ENCODE results near the gene RASSF5.

Gene RASSF5

GRCh38 chr1:206497774-206498173 is 9.6 kb upstream of the RASSF5 start:
- no peak for DNase-seq (ENCODE audit: low spot score)

- no peak for DNase-seq (ENCODE audit: low spot score)
Measured at GRCh38 chr1:206498685-206499084, 8.6 kb upstream of the RASSF5 start.

- DNase-seq (ENCODE audit: low spot score), result no peak
Measured at GRCh38 chr1:206500046-206500445, 7.3 kb upstream of the RASSF5 start.

- no peak for DNase-seq (ENCODE audit: low spot score)
Measured at GRCh38 chr1:206501881-206502280, 5.5 kb upstream of the RASSF5 start.

GRCh38 chr1:206502403-206502802 is 4.9 kb upstream of the RASSF5 start:
- no peak for DNase-seq (ENCODE audit: low spot score)

GRCh38 chr1:206502812-206503211 is 4.5 kb upstream of the RASSF5 start:
- DNase-seq (ENCODE audit: low spot score), result no peak

- DNase-seq (ENCODE audit: low spot score), result no peak
Measured at GRCh38 chr1:206503591-206504362, 3.6 kb upstream of the RASSF5 start.

GRCh38 chr1:206504363-206504713 is 3.0 kb upstream of the RASSF5 start:
- no peak for DNase-seq (ENCODE audit: low spot score)

GRCh38 chr1:206505702-206506355 is 1.5 kb upstream of the RASSF5 start:
- DNase-seq (ENCODE audit: low spot score), result peak; percentile 18

GRCh38 chr1:206506405-206507283 is 687 bp upstream of the RASSF5 start:
- DNase-seq (ENCODE audit: low spot score), result no peak

- no peak for DNase-seq (ENCODE audit: low spot score)
Measured at GRCh38 chr1:206508130-206508889, 979 bp downstream of the RASSF5 start.

- no peak for DNase-seq (ENCODE audit: low spot score)
Measured at GRCh38 chr1:206508956-206509355, 1.6 kb downstream of the RASSF5 start.

GRCh38 chr1:206509612-206510257 is 2.4 kb downstream of the RASSF5 start:
- DNase-seq (ENCODE audit: low spot score), result no peak

- DNase-seq (ENCODE audit: low spot score), result no peak
Measured at GRCh38 chr1:206510371-206510770, 3.0 kb downstream of the RASSF5 start.

- DNase-seq (ENCODE audit: low spot score), result no peak
Measured at GRCh38 chr1:206511362-206512057, 4.2 kb downstream of the RASSF5 start.

GRCh38 chr1:206512058-206512850 is 4.9 kb downstream of the RASSF5 start:
- no peak for DNase-seq (ENCODE audit: low spot score)

GRCh38 chr1:206512851-206513180 is 5.5 kb downstream of the RASSF5 start:
- DNase-seq (ENCODE audit: low spot score), result no peak

- DNase-seq (ENCODE audit: low spot score), result no peak
Measured at GRCh38 chr1:206513312-206514111, 6.2 kb downstream of the RASSF5 start.

GRCh38 chr1:206514813-206515387 is 7.6 kb downstream of the RASSF5 start:
- DNase-seq (ENCODE audit: low spot score), result no peak

All from cerebellar cortex (tissue), 1 donor.